OCI-LY7 (cell line): ENCODE data around the gene RUNX1. TPM values are rescaled to one million over a fixed set of nuclear protein-coding genes. Genes with fewer than 3 reads are reported as not detected.

ENCODE experiments used
- BruUV-seq: library from RNA; stranded (reverse); fragments of 400-500 nt; replicated peaks from 2 replicates; lab custom pipeline; 2021; lab: Mats Ljungman, UMichigan
- CTCF ChIA-PET: fragments of 300-600 bp; sonication (Branson Sonifier 250); formaldehyde crosslinking; loops from one replicate; lab custom pipeline; 2022; ENCODE audit warnings: antibody characterized with exemption; ENCODE audit not compliant: unreplicated experiment; lab: Charles Lee
- POLR2A ChIA-PET: fragments of 300-600 bp; sonication (Branson Sonifier 250); formaldehyde crosslinking; loops from one replicate; lab custom pipeline; 2022; ENCODE audit warnings: antibody characterized with exemption; lab: Charles Lee
- DNase-seq: peaks from one replicate; pipeline ENCODE4 v3.0.0-alpha.2; 2015; ENCODE audit warnings: low spot score
- H2AFZ ChIP-seq: fragments of 200-600 bp; sonication (generic), shearing (Covaris generic); 2 replicates; pipeline ENCODE4 v1.6.1; 2014; ENCODE audit warnings: mild to moderate bottlenecking, antibody characterized with exemption, low read length, moderate library complexity
- H3K27ac ChIP-seq: fragments of 200-600 bp; sonication (generic); 2 replicates; pipeline ENCODE4 v1.5.1; 2014; ENCODE audit warnings: mixed run types, low read depth, mild to moderate bottlenecking, moderate library complexity, low read length, inconsistent platforms; ENCODE audit not compliant: poor library complexity, severe bottlenecking
- H3K36me3 ChIP-seq: fragments of 200-600 bp; sonication (generic); 2 replicates; pipeline ENCODE4 v1.6.1; 2014; ENCODE audit warnings: mild to moderate bottlenecking, antibody characterized with exemption, low read length, moderate library complexity, mixed read lengths; ENCODE audit not compliant: insufficient read depth
- H3K4me1 ChIP-seq: fragments of 200-600 bp; sonication (generic); 2 replicates; pipeline ENCODE4 v1.5.1; 2014; ENCODE audit warnings: mild to moderate bottlenecking, low read length; ENCODE audit not compliant: insufficient read depth, poor library complexity, severe bottlenecking
- H3K4me2 ChIP-seq: fragments of 200-600 bp; sonication (generic); 2 replicates; pipeline ENCODE4 v1.6.1; 2014; ENCODE audit warnings: mild to moderate bottlenecking, low read length
- H3K4me3 ChIP-seq: fragments of 200-600 bp; sonication (generic); 2 replicates; pipeline ENCODE4 v1.5.1; 2014; ENCODE audit warnings: mild to moderate bottlenecking, low read depth, low read length; ENCODE audit not compliant: poor library complexity, severe bottlenecking
- H3K79me2 ChIP-seq: fragments of 200-600 bp; sonication (generic); 2 replicates; pipeline ENCODE4 v1.6.1; 2016; ENCODE audit warnings: low read depth, mild to moderate bottlenecking, low read length, moderate library complexity, mixed read lengths; ENCODE audit not compliant: insufficient read depth
- H3K9me2 ChIP-seq: fragments of 200-600 bp; sonication (generic); 2 replicates; pipeline ENCODE4 v1.6.1; 2016; ENCODE audit warnings: mild to moderate bottlenecking, low read length, mixed read lengths; ENCODE audit not compliant: insufficient read depth
- H3K9me3 ChIP-seq: fragments of 200-600 bp; sonication (generic); 2 replicates; pipeline ENCODE4 v1.6.1; 2014; ENCODE audit warnings: mild to moderate bottlenecking, mixed run types, low read length, mixed read lengths
- H4K20me1 ChIP-seq: fragments of 200-600 bp; sonication (generic); 2 replicates; pipeline ENCODE4 v1.6.1; 2014; ENCODE audit warnings: mild to moderate bottlenecking, antibody characterized with exemption, low read length, moderate library complexity, mixed read lengths; ENCODE audit not compliant: insufficient read depth
- CTCF ChIP-seq: fragments of 200-600 bp; sonication (generic); conservative IDR thresholded peaks from 2 replicates; pipeline ENCODE4 v1.5.1; 2014; ENCODE audit warnings: mild to moderate bottlenecking, antibody characterized with exemption, low read length, moderate library complexity, mixed read lengths
- EZH2phosphoT487 ChIP-seq: fragments of 200-600 bp; sonication (generic); IDR thresholded peaks from 2 replicates; pipeline ENCODE4 v1.6.1; 2018; ENCODE audit warnings: low read depth, borderline replicate concordance, mild to moderate bottlenecking, mixed run types, antibody characterized with exemption, low read length, moderate library complexity, mixed read lengths
- intact Hi-C: fragments of 100-400 bp; cut with micrococcal nuclease; formaldehyde crosslinking; loops from one replicate; pipeline ENCODE4 v1.10.0; 2022; ENCODE audit not compliant: unreplicated experiment
- total RNA-seq, 2 experiments: library from RNA; depleted of rRNA in 1 of 2; stranded (reverse); fragments of >200 nt in 1 of 2; shearing (Covaris generic) in 1 of 2; gene quantifications; 2 replicates each; pipeline ENCODE4 v1.2.3, GENCODE V29; 2014 to 2022

RUNX1 gene
- total RNA-seq, 2 experiments from 2014 or later: 30.5 to 40.8 TPM

- Histone ChIP-seq H3K4me2 (peak overlapping the region; percentile 32), H3K4me1 (peaks cover 36% of the 10 kb centered on the region), H3K36me3 (peaks cover 32% of the 10 kb centered on the region; the same call in 1 of the 2 replicates), H3K4me3 (no peak overlapping the region), H3K79me2 (no peaks in the 10 kb centered on the region; the same call in 1 of the 2 replicates), H3K9me3 (no peaks in the 10 kb centered on the region), H3K27ac (no peak overlapping the region), H4K20me1 (peaks cover 29% of the 10 kb centered on the region; the same call in 1 of the 2 replicates), H3K9me2 (no peaks in the 10 kb centered on the region), H2AFZ (no peak overlapping the region)
- ChIA-PET CTCF (no interaction called here), POLR2A (interaction anchor here (0.6 kb wide), 1 partner anchor 1159 kb away, joined by 3 read pairs; no protein-coding TSS in a partner anchor)
- BruUV-seq: no TSS peak
- no peak for TF ChIP-seq EZH2phosphoT487
- TF ChIP-seq CTCF: no peak
- intact Hi-C loops: no loop called here
- no peak for DNase-seq
These were observed 165.4 kb downstream of the RUNX1 start for GRCh38 chr21:34883491-34884271.

GRCh38 chr21:34882719-34883131 lies 166.4 kb downstream of the RUNX1 start:
- Histone ChIP-seq H3K4me1 (peaks cover 27% of the 10 kb centered on the region), H3K79me2 (no peaks in the 10 kb centered on the region; the same call in 1 of the 2 replicates), H3K4me2 (peak overlapping the region; percentile 32), H3K4me3 (no peak overlapping the region), H3K27ac (no peak overlapping the region), H3K9me3 (no peaks in the 10 kb centered on the region), H4K20me1 (peaks cover 23% of the 10 kb centered on the region; the same call in 1 of the 2 replicates), H3K9me2 (no peaks in the 10 kb centered on the region), H3K36me3 (peaks cover 39% of the 10 kb centered on the region; the same call in 1 of the 2 replicates), H2AFZ (no peak overlapping the region)
- intact Hi-C loops: no loop called here
- POLR2A ChIA-PET: interaction anchor here (0.6 to 1.2 kb wide), 5 partner anchors 34 to 1159 kb away, joined by 3 to 6 read pairs (median 3); no protein-coding TSS in a partner anchor
- BruUV-seq: no TSS peak
- CTCF ChIA-PET: no interaction called here
- no peak for TF ChIP-seq CTCF
- no peak for TF ChIP-seq EZH2phosphoT487
- DNase-seq: peak; percentile 28
